GM21717 (cell line): ENCODE data around the gene ZEB2.
"Not testable (repeated sequence)": the region's sequence is repeated elsewhere in the genome, so short reads cannot be mapped to it uniquely, and the experiment has no call there.

ENCODE experiments used
- ATAC-seq: cut with Tn5 transposase; IDR thresholded peaks from one replicate; pipeline ENCODE4 v1.9.1; 2021; ENCODE audit warnings: mild to moderate bottlenecking, moderate library complexity; ENCODE audit not compliant: unreplicated experiment

The ZEB2 gene

GRCh38 chr2:144396318-144396717, 123.6 kb downstream of the ZEB2 start:
- ATAC-seq = no peak

- ATAC-seq = no peak
Measured at GRCh38 chr2:144390424-144391020, 129.4 kb downstream of the ZEB2 start.

DNA sequence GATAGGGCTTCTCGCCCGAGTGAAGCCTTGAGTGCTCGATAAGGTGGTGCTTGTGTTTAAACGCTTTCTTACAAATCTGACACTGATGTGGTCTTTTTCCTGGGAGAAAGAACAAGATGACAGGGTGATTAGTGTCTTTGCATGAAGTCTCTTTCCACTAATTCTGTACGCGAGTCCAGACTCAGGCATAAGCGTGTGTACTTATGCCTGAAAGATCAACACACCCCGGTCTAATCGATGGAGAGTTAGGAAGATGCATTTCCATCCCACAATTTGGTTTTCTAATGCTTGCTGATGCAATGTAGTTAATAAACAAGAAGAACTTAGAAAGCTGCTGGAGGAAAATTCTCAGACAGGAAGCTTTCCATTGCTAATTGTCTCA, 130.0 kb downstream of the ZEB2 start:
- ATAC-seq = no peak

- ATAC-seq = no peak
Measured at GRCh38 chr2:144389151-144389929, 130.6 kb downstream of the ZEB2 start.

DNA sequence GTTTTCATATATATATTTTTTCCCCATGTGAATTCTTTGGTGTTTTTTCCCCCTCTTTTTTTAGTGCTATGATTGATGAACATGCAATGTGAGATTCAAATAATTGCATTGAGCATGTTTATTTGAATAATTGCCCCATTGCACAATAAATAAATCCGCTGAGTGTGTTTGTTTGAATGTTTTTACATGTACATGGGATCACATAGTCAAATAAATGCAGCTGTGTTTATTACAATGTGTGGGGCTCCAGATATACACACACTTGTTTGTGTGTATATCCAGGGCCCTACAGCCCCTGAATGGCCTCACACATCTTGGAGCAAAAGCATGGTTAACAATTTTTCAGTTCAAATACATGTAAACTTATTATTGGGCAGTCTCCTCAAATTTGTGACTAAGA, 134.5 kb downstream of the ZEB2 start:
- no peak for ATAC-seq

DNA sequence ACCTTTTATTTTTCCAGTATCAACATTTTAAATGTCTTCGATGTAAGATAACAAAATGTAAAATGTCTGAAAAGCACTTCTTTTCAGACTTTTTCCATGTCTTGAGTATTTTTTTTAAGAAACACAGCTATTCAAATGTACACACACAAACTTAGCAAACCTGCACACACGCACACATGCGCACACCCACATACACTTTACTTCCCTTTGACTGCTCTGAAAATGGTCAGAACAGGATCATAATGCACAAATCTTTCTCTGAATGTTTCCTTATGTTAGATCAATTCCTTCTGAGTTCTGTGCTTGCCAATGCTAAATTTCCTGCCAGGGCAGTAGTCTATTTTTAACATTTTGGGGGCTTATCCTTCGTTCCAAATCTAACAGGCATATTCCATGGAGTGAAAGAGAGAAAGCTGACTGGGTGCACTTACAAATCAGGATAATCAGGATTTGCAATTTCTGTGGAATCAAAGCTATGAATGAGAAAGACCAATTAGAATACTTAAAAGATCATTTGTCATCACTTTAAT, 136.3 kb downstream of the ZEB2 start:
- ATAC-seq = no peak

DNA sequence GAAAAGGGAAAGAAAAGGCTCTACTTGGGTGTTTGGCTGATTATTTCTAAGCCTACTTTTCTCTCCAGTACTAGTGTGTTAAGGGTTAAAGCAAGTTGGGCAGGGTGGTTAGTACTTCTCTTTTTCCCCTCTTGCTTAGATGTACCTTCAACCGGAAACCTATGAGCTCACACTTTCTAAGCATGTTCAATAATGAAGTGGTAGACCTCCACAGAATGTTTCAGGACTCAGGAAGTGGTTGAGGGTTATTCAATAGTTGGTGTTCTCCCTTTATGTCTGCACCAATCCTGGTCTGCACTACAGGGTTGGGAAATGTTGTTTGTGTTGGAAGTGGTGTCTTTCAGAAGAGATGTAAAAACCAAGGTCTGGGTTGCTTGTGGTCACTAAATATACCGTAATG, 137.1 kb downstream of the ZEB2 start:
- peak; percentile 99 for ATAC-seq

- ATAC-seq = no peak
Measured at GRCh38 chr2:144381716-144382115, 138.2 kb downstream of the ZEB2 start.

DNA sequence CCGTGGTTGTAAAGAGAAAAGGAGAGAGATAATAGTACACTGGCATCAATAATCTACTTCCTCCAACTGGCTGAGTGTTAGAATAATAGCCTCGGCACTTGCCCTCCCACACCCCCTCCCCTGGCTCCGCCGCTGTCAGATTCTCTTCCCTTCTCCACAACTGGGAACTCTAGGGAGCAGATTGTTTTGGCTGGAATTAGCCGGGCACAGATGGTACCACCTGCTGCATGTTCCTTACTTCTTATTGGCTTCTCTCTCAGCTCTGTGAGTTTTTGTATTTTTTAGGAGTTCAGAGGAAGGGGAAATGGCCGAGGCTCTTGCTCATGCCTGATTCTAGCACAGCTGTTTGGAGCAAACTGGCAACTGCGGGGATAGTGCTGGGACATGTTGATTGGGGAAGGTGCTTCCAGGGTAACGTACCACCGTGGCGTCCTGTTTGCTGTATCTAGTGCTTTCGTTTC, 140.0 kb downstream of the ZEB2 start:
- no peak for ATAC-seq

GRCh38 chr2:144378551-144378950, 141.4 kb downstream of the ZEB2 start:
- no peak for ATAC-seq

- ATAC-seq = no peak
Measured at GRCh38 chr2:144377914-144378313, 142.0 kb downstream of the ZEB2 start.

DNA sequence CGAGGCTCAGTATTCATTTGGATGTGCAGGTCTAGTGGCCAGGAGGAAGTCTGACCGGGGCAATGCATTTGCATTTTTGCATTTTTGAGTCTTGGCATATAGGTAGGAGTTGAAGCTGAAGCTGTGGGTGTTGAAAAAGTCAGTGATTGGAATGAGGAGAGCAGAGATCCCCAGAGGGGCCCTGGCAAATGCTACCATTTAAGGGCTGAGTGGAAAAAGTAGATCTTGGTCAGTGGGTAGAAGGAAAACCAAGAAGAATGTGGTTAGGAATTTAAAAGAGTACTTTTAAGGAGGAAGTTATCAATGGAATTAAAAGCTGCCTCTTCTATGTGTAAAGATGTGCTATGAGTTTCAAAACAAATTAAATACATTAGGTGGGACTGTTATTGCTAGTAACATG, 143.0 kb downstream of the ZEB2 start:
- no peak for ATAC-seq

DNA sequence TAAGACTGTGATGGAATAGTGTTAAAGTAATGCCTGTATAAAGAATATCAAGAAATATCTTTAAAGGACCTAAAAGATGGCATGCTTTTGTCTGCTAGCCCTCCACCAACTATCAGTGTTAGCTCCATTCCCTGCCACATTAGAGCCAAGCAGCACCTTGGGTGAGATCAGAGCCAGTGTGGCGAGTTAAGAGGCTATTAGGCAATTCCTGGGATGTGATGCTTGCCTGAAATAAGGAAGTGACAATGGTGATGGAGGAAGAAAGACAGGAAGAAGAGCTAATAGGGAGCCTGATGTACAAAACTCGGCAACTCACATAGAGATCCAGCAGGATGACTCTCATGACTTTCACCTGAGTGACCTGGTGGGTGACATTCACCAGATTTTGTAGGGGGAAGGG, 143.5 kb downstream of the ZEB2 start:
- ATAC-seq = no peak

DNA sequence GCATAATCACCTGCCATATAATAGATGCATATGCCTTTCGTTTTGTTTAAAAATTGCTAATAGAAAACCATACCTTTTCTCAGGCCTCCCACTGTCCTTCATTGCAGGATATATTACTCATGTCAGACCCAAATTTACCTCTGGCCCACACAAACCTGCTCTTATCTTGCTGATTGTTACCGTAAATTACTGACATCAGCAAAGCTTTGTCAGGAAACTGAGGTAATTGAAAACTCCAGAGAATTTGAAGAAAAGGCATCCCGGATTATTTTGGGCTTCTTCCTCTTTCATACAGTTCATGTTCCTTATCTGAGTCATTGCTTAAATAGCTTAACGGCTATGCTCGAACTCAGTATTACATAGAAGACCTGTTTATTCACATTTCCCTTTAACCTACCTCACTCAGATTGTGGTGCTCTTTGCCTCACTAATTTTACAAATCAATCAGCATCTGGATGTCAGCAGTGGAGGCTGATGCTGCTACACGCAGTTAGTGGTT, 145.7 kb downstream of the ZEB2 start:
- peak; percentile 74 for ATAC-seq

DNA sequence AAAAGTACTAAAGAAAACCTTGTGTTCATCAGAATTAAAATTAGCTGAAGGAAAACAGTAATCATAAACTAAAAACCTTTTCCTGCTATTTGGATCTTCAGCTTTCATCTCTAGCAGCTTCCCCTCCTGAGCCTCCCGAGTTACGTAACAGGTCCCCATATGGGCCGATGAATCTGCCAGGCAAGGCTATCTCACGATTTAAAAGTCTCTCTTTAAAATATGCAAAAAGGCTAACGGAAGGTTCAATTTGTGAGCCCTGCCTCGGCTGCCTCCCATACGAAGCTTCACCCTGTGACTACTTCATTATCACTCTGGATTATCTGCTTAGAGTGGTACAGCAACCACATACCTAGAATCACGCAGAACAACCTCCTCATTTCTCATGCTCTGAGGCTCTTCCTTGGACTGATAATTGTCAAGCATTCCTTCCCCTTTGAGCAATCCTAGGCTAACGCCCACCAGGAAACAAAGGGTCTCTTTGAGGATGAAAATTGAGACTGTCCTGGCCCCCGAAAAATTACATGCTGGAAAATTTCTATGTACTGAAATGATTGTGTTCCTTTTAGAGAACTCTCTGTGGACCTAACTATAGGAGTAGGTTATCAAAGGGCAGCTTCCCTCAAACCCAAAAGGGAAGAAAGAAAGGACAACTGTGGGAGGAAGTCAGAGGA, 147.4 kb downstream of the ZEB2 start:
- no peak for ATAC-seq

GRCh38 chr2:144370937-144371584, 148.9 kb downstream of the ZEB2 start:
- ATAC-seq = no peak

DNA sequence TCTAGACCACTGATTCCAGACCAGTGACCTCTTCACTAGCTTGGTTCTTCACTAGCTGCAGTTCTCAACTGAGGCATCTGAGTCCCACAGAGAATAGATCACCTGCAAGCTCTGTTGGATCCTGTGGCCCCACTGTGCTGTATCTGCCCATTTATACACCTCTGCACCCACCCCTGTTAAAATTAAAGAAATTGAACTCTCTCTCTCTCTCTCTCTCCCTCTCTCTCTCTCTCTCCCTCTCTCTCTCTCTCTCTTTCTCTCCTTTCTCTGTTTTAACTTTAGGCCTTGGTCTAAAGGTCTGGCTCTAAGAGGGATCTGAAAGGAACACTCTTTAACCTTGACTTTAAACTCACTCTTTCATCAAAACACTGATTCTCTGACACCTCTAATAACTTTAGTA, 150.5 kb downstream of the ZEB2 start:
- ATAC-seq = no peak

- ATAC-seq = no peak
Measured at GRCh38 chr2:144366825-144367429, 153.0 kb downstream of the ZEB2 start.

GRCh38 chr2:144364944-144365738, 154.8 kb downstream of the ZEB2 start:
- ATAC-seq = peak; percentile 78

DNA sequence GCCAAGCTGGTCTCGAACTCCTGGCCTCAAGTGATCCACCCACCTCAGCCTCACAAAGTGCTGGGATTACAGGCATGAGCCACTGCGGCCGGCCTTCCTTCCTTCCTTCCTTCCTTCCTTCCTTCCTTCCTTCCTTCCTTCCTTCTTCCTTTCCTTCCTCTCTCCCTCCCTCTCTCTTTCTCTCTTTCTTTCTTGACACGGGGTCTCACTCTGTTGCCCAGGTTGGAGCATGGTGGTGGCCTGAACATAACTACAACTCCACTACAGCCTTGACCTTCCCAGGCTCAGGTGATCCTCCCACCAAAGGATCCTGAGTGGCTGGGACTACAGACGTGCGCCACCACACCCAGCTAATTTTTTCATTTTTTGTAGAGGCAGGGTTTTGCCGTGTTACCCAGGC, 155.7 kb downstream of the ZEB2 start:
- not testable (repeated sequence) for ATAC-seq
